Ishikawa (cell line): ENCODE results near the gene OSCAR.

Experiments
- CEBPB ChIP-seq: IDR thresholded peaks from 2 replicates; pipeline ENCODE4 v1.6.1; 2012
- CREB1 ChIP-seq: IDR thresholded peaks from 2 replicates; pipeline ENCODE4 v1.6.1; 2012; ENCODE audit warnings: low read depth
- EGR1 ChIP-seq: IDR thresholded peaks from 2 replicates; pipeline ENCODE4 v1.6.1; 2012
- EP300 ChIP-seq: IDR thresholded peaks from 2 replicates; pipeline ENCODE4 v1.6.1; 2012; ENCODE audit warnings: borderline replicate concordance
- FOXM1 ChIP-seq: IDR thresholded peaks from 2 replicates; pipeline ENCODE4 v1.6.1; 2012; ENCODE audit warnings: low read depth, borderline replicate concordance
- NFIC ChIP-seq: IDR thresholded peaks from 2 replicates; pipeline ENCODE4 v1.6.1; 2012
- RAD21 ChIP-seq: IDR thresholded peaks from 2 replicates; pipeline ENCODE4 v1.6.1; 2012; ENCODE audit warnings: low read depth
- TAF1 ChIP-seq: IDR thresholded peaks from 2 replicates; pipeline ENCODE4 v1.6.1; 2012; ENCODE audit warnings: low read depth, mild to moderate bottlenecking
- TCF12 ChIP-seq: IDR thresholded peaks from 2 replicates; pipeline ENCODE4 v1.6.1; 2012; ENCODE audit warnings: low read depth
- TEAD4 ChIP-seq: IDR thresholded peaks from 2 replicates; pipeline ENCODE4 v1.6.1; 2012
- YY1 ChIP-seq: IDR thresholded peaks from 2 replicates; pipeline ENCODE4 v1.6.1; 2012; ENCODE audit warnings: low read depth
- ZBTB7A ChIP-seq: IDR thresholded peaks from 2 replicates; pipeline ENCODE4 v1.6.1; 2012; ENCODE audit warnings: low read depth
- TF ChIP-seq, protein P1 (sequence below): IDR thresholded peaks from 2 replicates; pipeline ENCODE4 v1.6.1; 2012
- TF ChIP-seq, protein P2 (sequence below): IDR thresholded peaks from 2 replicates; pipeline ENCODE4 v1.6.1; 2012; ENCODE audit warnings: low read depth, mild to moderate bottlenecking
- TF ChIP-seq, protein P3 (sequence below): IDR thresholded peaks from 2 replicates; pipeline ENCODE4 v1.6.1; 2012

Gene OSCAR, protein sequence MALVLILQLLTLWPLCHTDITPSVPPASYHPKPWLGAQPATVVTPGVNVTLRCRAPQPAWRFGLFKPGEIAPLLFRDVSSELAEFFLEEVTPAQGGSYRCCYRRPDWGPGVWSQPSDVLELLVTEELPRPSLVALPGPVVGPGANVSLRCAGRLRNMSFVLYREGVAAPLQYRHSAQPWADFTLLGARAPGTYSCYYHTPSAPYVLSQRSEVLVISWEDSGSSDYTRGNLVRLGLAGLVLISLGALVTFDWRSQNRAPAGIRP

DNA sequence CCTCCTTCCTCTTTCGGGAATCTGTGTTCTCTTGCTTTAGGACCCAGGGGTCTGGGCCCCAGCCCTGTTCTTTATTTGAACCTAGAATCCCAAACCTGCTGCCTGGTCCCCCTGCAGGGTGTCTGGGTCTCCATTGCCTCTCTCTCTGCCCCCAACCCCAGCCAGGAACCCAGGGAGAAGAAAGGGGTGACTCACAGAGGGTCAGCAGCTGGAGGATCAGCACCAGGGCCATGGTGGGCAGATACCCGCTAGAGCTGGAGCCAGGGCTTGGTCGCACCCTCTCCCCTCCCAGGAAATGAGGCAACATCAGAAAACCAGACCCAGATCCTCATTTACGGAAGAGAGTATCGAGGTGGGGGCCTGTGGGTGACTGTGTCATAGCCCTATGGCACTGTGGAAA lies at the start of gene OSCAR:
OSCAR (minus strand) TSS at position 243 of the 400 bp plus-strand sequence; CDS start at position 232, 11 bp downstream.
- TF ChIP-seq YY1 = no peak
- TF ChIP-seq, protein P1, sequence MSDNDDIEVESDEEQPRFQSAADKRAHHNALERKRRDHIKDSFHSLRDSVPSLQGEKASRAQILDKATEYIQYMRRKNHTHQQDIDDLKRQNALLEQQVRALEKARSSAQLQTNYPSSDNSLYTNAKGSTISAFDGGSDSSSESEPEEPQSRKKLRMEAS = no peak
- no peak for TF ChIP-seq EP300
- TF ChIP-seq TCF12 = no peak
- TF ChIP-seq ZBTB7A = no peak
- TF ChIP-seq, protein P2, sequence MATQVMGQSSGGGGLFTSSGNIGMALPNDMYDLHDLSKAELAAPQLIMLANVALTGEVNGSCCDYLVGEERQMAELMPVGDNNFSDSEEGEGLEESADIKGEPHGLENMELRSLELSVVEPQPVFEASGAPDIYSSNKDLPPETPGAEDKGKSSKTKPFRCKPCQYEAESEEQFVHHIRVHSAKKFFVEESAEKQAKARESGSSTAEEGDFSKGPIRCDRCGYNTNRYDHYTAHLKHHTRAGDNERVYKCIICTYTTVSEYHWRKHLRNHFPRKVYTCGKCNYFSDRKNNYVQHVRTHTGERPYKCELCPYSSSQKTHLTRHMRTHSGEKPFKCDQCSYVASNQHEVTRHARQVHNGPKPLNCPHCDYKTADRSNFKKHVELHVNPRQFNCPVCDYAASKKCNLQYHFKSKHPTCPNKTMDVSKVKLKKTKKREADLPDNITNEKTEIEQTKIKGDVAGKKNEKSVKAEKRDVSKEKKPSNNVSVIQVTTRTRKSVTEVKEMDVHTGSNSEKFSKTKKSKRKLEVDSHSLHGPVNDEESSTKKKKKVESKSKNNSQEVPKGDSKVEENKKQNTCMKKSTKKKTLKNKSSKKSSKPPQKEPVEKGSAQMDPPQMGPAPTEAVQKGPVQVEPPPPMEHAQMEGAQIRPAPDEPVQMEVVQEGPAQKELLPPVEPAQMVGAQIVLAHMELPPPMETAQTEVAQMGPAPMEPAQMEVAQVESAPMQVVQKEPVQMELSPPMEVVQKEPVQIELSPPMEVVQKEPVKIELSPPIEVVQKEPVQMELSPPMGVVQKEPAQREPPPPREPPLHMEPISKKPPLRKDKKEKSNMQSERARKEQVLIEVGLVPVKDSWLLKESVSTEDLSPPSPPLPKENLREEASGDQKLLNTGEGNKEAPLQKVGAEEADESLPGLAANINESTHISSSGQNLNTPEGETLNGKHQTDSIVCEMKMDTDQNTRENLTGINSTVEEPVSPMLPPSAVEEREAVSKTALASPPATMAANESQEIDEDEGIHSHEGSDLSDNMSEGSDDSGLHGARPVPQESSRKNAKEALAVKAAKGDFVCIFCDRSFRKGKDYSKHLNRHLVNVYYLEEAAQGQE = no peak
- TF ChIP-seq FOXM1 = no peak
- no peak for TF ChIP-seq NFIC
- TF ChIP-seq, protein P3, sequence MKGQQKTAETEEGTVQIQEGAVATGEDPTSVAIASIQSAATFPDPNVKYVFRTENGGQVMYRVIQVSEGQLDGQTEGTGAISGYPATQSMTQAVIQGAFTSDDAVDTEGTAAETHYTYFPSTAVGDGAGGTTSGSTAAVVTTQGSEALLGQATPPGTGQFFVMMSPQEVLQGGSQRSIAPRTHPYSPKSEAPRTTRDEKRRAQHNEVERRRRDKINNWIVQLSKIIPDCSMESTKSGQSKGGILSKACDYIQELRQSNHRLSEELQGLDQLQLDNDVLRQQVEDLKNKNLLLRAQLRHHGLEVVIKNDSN = no peak
- no peak for TF ChIP-seq TAF1
- no peak for TF ChIP-seq EGR1
- TF ChIP-seq CREB1 = no peak
- no peak for TF ChIP-seq RAD21
- no peak for TF ChIP-seq TEAD4
- TF ChIP-seq CEBPB = no peak

DNA sequence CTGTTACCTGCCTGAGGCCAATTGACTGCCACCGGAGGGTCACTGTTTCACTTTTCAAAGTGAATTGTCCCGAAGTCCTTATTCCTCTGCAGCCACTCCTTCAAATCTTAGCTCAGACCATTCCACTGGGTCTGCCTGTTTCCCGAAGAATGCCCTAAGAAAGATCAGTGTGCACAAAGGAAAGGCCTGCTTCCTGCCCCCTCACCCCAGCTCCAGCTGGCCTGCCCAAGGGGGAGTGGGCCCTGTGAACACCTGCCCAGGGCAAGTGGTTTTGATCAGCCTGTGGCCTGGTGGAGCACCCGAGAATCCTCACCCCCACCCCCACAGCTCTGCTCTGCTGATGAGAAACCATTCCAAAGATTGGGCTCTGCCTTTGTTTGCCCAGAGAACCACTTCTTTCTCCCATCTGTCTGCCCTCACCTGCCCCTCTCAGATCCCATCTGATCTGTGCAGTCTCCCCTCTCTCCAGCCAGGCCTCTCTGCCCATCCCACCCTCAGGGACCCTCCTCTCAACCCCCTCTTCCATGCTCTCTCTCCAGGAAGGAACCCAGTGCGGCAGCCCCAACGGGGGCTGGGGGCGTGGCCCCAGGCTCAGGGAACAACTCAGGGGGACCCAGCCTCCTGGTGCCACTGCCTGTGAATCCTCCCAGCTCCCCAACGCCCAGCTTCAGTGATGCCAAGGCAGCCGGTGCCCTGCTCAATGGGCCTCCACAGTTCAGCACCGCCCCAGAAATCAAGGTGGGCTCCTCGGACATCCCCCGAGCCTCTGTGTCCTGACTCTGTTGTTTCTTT lies 48.6 kb upstream of the OSCAR start:
- TF ChIP-seq EP300 (no peak), CEBPB (no peak), CREB1 (no peak), RAD21 (no peak), TCF12 (no peak), NFIC (no peak)

DNA sequence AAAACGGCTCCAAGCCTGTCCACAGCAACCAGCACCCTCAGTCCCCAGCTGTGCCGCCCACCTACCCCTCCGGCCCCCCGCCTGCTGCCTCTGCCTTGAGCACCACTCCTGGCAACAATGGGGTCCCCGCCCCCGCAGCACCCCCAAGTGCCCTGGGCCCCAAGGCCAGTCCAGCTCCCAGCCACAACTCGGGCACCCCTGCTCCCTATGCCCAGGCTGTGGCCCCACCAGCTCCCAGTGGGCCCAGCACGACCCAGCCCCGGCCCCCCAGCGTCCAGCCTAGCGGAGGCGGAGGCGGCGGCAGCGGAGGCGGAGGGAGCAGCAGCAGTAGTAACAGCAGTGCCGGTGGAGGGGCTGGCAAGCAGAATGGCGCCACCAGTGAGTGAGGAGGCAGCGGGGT lies 47.6 kb upstream of the OSCAR start:
- TF ChIP-seq EP300 (no peak), ZBTB7A (no peak), EGR1 (no peak), TCF12 (no peak), FOXM1 (no peak), TAF1 (no peak), YY1 (no peak), TEAD4 (no peak), NFIC (no peak), RAD21 (no peak), CEBPB (no peak), CREB1 (no peak)
- TF ChIP-seq, protein P2 = no peak
- TF ChIP-seq, protein P1 = no peak
- TF ChIP-seq, protein P3 = no peak

DNA sequence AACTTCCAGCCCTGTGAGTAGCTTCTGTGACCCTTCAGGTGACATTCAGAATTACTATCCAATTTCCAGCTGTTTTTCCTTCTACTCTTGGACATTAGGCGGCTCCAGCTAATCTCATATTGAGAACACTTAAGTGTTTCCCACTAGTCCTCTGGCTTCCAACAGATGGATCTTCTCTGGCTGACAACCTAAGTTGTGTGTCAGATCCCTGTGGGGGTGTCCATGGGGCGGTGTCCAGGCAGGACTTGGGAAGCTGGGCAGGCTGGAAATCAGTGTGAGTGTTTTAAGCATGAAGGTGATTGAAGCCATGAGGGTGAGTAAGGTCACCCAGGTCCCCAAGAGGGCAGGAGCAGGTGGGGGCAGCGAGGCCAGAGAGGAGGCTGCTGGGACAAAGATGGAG lies 47.1 kb upstream of the OSCAR start:
- TF ChIP-seq EP300 (no peak), CREB1 (no peak), TEAD4 (no peak), FOXM1 (no peak), CEBPB (no peak), ZBTB7A (no peak), NFIC (no peak), EGR1 (no peak)
- TF ChIP-seq, protein P2 = no peak
